Airway epithelial cell (primary cell): ENCODE data around the gene PTGR2. TPM values are rescaled to one million over a fixed set of nuclear protein-coding genes. Genes with fewer than 3 reads are reported as not detected.

Source experiments
- total RNA-seq: library from RNA; depleted of rRNA; stranded (reverse); fragments of >200 nt; gene quantifications from 2 replicates; pipeline ENCODE4 v1.2.3, GENCODE V29; 2015

PTGR2 gene
- total RNA-seq = 8.9 and 19.2 TPM in 2 replicates

GRCh38 chr14:73851567-73852382 is at the start of gene PTGR2:
PTGR2 (plus strand) TSS chr14:73851831; CDS start chr14:73858863, 7,032 bp downstream.

GRCh38 chr14:73886449-73887317 is 35.1 kb downstream of the PTGR2 start, which contains the start of gene ZNF410:
ZNF410 (plus strand) TSS chr14:73886859; CDS start chr14:73892176, 5,317 bp downstream.

Other genes starting within 250 kb of the PTGR2 start
- 0.28 TPM in 1 of 2 replicates, not detected in the other for gene ACOT6, start 239.3 kb upstream of the PTGR2 start, total RNA-seq
- gene DNAL1, start 206.8 kb upstream of the PTGR2 start, total RNA-seq = 2.0 and 4.2 TPM in 2 replicates
- gene PNMA1, start 137.4 kb upstream of the PTGR2 start, total RNA-seq = 13.1 and 15.9 TPM in 2 replicates
- 24.2 and 36.1 TPM in 2 replicates for gene ZNF410, start 35.0 kb downstream of the PTGR2 start, total RNA-seq
- 0.79 and 1.3 TPM in 2 replicates for gene FAM161B, start 98.3 kb downstream of the PTGR2 start, total RNA-seq
- 10.8 and 26.3 TPM in 2 replicates for gene COQ6, start 98.5 kb downstream of the PTGR2 start, total RNA-seq
- gene ENTPD5, start 167.5 kb downstream of the PTGR2 start, total RNA-seq = 7.4 and 7.5 TPM in 2 replicates
- gene BBOF1, start 167.5 kb downstream of the PTGR2 start, total RNA-seq = 0.84 and 2.7 TPM in 2 replicates
- gene ALDH6A1, start 232.6 kb downstream of the PTGR2 start, total RNA-seq = 4.5 and 9.0 TPM in 2 replicates
- gene LIN52, start 233.1 kb downstream of the PTGR2 start, total RNA-seq = 4.3 and 4.4 TPM in 2 replicates